GM12892 (cell line): ENCODE results near the gene CRY2.
A peak's percentile ranks its signal among the peaks of the same experiment; 100 is the strongest.
"Not testable (repeated sequence)": the region's sequence is repeated elsewhere in the genome, so short reads cannot be mapped to it uniquely, and the experiment has no call there.

ENCODE experiments used
- DNase-seq: peaks from one replicate; pipeline ENCODE4 v3.0.0; 2011; ENCODE audit not compliant: insufficient read length
- FAIRE-seq: peaks from 2 replicates; lab custom pipeline; 2011; peaks lifted over from hg19 to GRCh38; lab: Jason Lieb, UNC
- POLR2A ChIP-seq: IDR thresholded peaks from 2 replicates; pipeline ENCODE4 v1.6.1; 2011; ENCODE audit warnings: low read depth, low read length, control low read depth
- POLR2AphosphoS5 ChIP-seq: IDR thresholded peaks from 2 replicates; pipeline ENCODE4 v1.6.1; 2011; ENCODE audit warnings: low read depth, low read length, control low read depth
- TAF1 ChIP-seq: IDR thresholded peaks from 2 replicates; pipeline ENCODE4 v1.6.1; 2011; ENCODE audit warnings: low read depth, mild to moderate bottlenecking, control low read depth, low read length, borderline replicate concordance

The CRY2 gene

GRCh38 chr11:45806072-45806933 is 41.0 kb upstream of the CRY2 start:
- FAIRE-seq (no peak), DNase-seq (no peak)
- no peak for TF ChIP-seq TAF1
- TF ChIP-seq POLR2A: no peak
- TF ChIP-seq POLR2AphosphoS5: no peak

- TF ChIP-seq TAF1 (no peak), POLR2A (no peak), POLR2AphosphoS5 (no peak)
- DNase-seq (no peak), FAIRE-seq (peak; percentile 48)
Measured at GRCh38 chr11:45806937-45807791, 40.1 kb upstream of the CRY2 start.

- TF ChIP-seq TAF1 (no peak), POLR2A (no peak), POLR2AphosphoS5 (no peak)
- no peak for FAIRE-seq
- DNase-seq: no peak
Measured at GRCh38 chr11:45807792-45808238, 39.5 kb upstream of the CRY2 start.

GRCh38 chr11:45808427-45808826 is 38.8 kb upstream of the CRY2 start:
- FAIRE-seq, DNase-seq: not testable (repeated sequence)

- DNase-seq (no peak), FAIRE-seq (no peak)
Measured at GRCh38 chr11:45809456-45810395, 37.5 kb upstream of the CRY2 start.

GRCh38 chr11:45810431-45811108 is 36.7 kb upstream of the CRY2 start:
- TF ChIP-seq POLR2A (no peak), POLR2AphosphoS5 (no peak), TAF1 (no peak)
- FAIRE-seq (no peak), DNase-seq (no peak)

More at GRCh38 chr11:45809456-45810395, 37.5 kb upstream of the CRY2 start:
- TF ChIP-seq POLR2A: no peak
- TF ChIP-seq POLR2AphosphoS5: no peak
- no peak for TF ChIP-seq TAF1

GRCh38 chr11:45811109-45811435 is 36.2 kb upstream of the CRY2 start:
- no peak for DNase-seq
- FAIRE-seq: no peak
- no peak for TF ChIP-seq POLR2AphosphoS5

GRCh38 chr11:45811571-45812290 is 35.5 kb upstream of the CRY2 start:
- no peak for DNase-seq
- TF ChIP-seq POLR2AphosphoS5: no peak
- TF ChIP-seq POLR2A: no peak
- TF ChIP-seq TAF1: no peak
- FAIRE-seq: no peak

GRCh38 chr11:45812581-45813548 is 34.4 kb upstream of the CRY2 start:
- DNase-seq (no peak), FAIRE-seq (no peak)
- TF ChIP-seq TAF1 (no peak), POLR2A (no peak), POLR2AphosphoS5 (peak; percentile 22; the same call in 1 of the 2 replicates)

- TF ChIP-seq POLR2A (no peak), POLR2AphosphoS5 (no peak), TAF1 (no peak)
- DNase-seq: no peak
- peak; percentile 50 for FAIRE-seq
Measured at GRCh38 chr11:45815747-45816146, 31.5 kb upstream of the CRY2 start.
